GM18951 (cell line): ENCODE data around the gene ARHGEF10L.
"Not testable (repeated sequence)": the region's sequence is repeated elsewhere in the genome, so short reads cannot be mapped to it uniquely, and the experiment has no call there.

Experiments
- POLR2A ChIP-seq: IDR thresholded peaks from 4 replicates; pipeline ENCODE4 v1.6.1; 2011; ENCODE audit warnings: mild to moderate bottlenecking; ENCODE audit not compliant: insufficient read length, insufficient read depth; ENCODE audit errors: extremely low read depth
- in situ Hi-C: fragments of 300-500 bp; cut with MboI; formaldehyde crosslinking; loops from one replicate; pipeline ENCODE4 v1.12.0; 2022; ENCODE audit warnings: low sequenced_read_pairs, mixed read lengths, inconsistent platforms; ENCODE audit not compliant: unreplicated experiment

Gene ARHGEF10L

GRCh38 chr1:17539477-17540254 is at the start of gene ARHGEF10L:
Gene ARHGEF10L (plus strand): TSS chr1:17539698. CDS start chr1:17580596, 40,898 bp downstream.
- in situ Hi-C loops, result no loop called here

GRCh38 chr1:17489768-17490417 is 49.6 kb upstream of the ARHGEF10L start:
- in situ Hi-C loops, result loop anchor here (5.0 to 10.0 kb wide), 2 partner anchors 75 to 122 kb away; no protein-coding TSS in a partner anchor

More at GRCh38 chr1:17539477-17540254, at the start of gene ARHGEF10L:
- TF ChIP-seq POLR2A, result no peak

- in situ Hi-C loops, result loop anchor here (5.0 kb wide), 1 partner anchor 122 kb away; no protein-coding TSS in a partner anchor
These were observed 48.8 kb upstream of the ARHGEF10L start for GRCh38 chr1:17490667-17491066.

- in situ Hi-C loops, result loop anchor here (5.0 kb wide), 1 partner anchor 118 kb away; no protein-coding TSS in a partner anchor
- TF ChIP-seq POLR2A, result no peak
These were observed 45.3 kb upstream of the ARHGEF10L start for GRCh38 chr1:17494114-17494729.

- in situ Hi-C loops, result no loop called here
These were observed 43.1 kb upstream of the ARHGEF10L start for GRCh38 chr1:17496419-17496818.

GRCh38 chr1:17498214-17498613 is 41.3 kb upstream of the ARHGEF10L start:
- no peak for TF ChIP-seq POLR2A
- in situ Hi-C loops, result no loop called here

More at GRCh38 chr1:17496419-17496818, 43.1 kb upstream of the ARHGEF10L start:
- no peak for TF ChIP-seq POLR2A

GRCh38 chr1:17502326-17502778 is 37.1 kb upstream of the ARHGEF10L start:
- no peak for TF ChIP-seq POLR2A
- in situ Hi-C loops, result no loop called here

- in situ Hi-C loops, result no loop called here
These were observed 36.4 kb upstream of the ARHGEF10L start for GRCh38 chr1:17503146-17503545.

GRCh38 chr1:17507200-17507599 is 32.3 kb upstream of the ARHGEF10L start:
- in situ Hi-C loops, result not testable (repeated sequence)

More at GRCh38 chr1:17503146-17503545, 36.4 kb upstream of the ARHGEF10L start:
- TF ChIP-seq POLR2A, result no peak

GRCh38 chr1:17507915-17508314 is 31.6 kb upstream of the ARHGEF10L start:
- in situ Hi-C loops, result no loop called here
- TF ChIP-seq POLR2A, result no peak

- in situ Hi-C loops, result no loop called here
- no peak for TF ChIP-seq POLR2A
These were observed 30.1 kb upstream of the ARHGEF10L start for GRCh38 chr1:17509363-17509762.

- in situ Hi-C loops, result no loop called here
- no peak for TF ChIP-seq POLR2A
These were observed 29.4 kb upstream of the ARHGEF10L start for GRCh38 chr1:17510138-17510537.

GRCh38 chr1:17511188-17511587 is 28.3 kb upstream of the ARHGEF10L start:
- TF ChIP-seq POLR2A, result no peak
- in situ Hi-C loops, result no loop called here
